ENCODE measurements around the gene DOCK2. TPM values are rescaled to one million over a fixed set of nuclear protein-coding genes. Genes with fewer than 3 reads are reported as not detected.

Gene DOCK2
- total RNA-seq, 1 experiment from 2014 or later = 0.26 TPM

DNA sequence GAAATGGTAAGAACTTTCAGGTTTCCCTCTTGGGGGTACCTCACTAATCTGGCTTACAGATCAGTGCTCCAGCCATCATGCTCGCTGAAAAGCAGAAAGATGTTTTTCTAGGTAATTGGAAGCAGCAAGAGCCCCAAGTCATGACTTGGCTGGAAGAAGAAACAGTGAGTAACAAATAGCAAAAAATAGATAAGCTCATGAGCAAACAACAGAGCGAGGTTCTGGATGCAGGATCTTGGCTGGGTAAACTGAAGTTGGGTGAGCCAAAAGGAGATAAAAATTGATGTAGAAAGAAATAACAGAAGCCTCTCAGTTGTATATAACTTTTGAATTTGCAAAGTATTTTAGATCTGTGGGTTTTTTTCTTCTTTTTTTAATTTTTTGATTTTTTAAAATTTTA is 233.1 kb downstream of the DOCK2 start:
- Histone ChIP-seq H3K36me3 (ENCODE audit: low read depth, low read length) (no peaks in the 10 kb centered on the region), H3K4me3 (ENCODE audit: low read length) (no peak overlapping the region), H4K20me1 (ENCODE audit: low read length) (no peaks in the 10 kb centered on the region), H3K9me3 (ENCODE audit: low read length) (no peaks in the 10 kb centered on the region), H3K27me3 (ENCODE audit: low read length) (no peaks in the 10 kb centered on the region), H3K27ac (ENCODE audit: low read length) (no peak overlapping the region), H3K9me2 (replicated peaks; ENCODE audit: low read length) (no peaks in the 10 kb centered on the region), H3K79me2 (ENCODE audit: low read length) (no peaks in the 10 kb centered on the region), H3K9ac (ENCODE audit: low read length) (no peak overlapping the region), H2AFZ (ENCODE audit: low read length) (no peak overlapping the region), H3K4me1 (ENCODE audit: insufficient read depth, low read length) (no peaks in the 10 kb centered on the region), H3K4me2 (ENCODE audit: low read length) (no peak overlapping the region), H3F3A (ENCODE audit: low read length, unreplicated experiment) (no peaks in the 10 kb centered on the region)
- intact Hi-C loops (cut with micrococcal nuclease) = no loop called here
- TF ChIP-seq EZH2phosphoT487 (IDR thresholded peaks at IDR 0.05; ENCODE audit: borderline replicate concordance, low read length) (no peak), EZH2 (IDR thresholded peaks at IDR 0.05; ENCODE audit: low read length, unreplicated experiment) (no peak)
- TF ChIP-seq, protein P1, sequence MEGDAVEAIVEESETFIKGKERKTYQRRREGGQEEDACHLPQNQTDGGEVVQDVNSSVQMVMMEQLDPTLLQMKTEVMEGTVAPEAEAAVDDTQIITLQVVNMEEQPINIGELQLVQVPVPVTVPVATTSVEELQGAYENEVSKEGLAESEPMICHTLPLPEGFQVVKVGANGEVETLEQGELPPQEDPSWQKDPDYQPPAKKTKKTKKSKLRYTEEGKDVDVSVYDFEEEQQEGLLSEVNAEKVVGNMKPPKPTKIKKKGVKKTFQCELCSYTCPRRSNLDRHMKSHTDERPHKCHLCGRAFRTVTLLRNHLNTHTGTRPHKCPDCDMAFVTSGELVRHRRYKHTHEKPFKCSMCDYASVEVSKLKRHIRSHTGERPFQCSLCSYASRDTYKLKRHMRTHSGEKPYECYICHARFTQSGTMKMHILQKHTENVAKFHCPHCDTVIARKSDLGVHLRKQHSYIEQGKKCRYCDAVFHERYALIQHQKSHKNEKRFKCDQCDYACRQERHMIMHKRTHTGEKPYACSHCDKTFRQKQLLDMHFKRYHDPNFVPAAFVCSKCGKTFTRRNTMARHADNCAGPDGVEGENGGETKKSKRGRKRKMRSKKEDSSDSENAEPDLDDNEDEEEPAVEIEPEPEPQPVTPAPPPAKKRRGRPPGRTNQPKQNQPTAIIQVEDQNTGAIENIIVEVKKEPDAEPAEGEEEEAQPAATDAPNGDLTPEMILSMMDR (conservative IDR thresholded peaks at IDR 0.05; ENCODE audit: low read depth, low read length) = no peak
- ChIA-PET POLR2A (ENCODE audit: unreplicated experiment) (no interaction called here), CTCF (no interaction called here)
- no peak for DNase-seq
- no TSS peak for BruUV-seq (replicated peaks)
- ATAC-seq = no peak

DNA sequence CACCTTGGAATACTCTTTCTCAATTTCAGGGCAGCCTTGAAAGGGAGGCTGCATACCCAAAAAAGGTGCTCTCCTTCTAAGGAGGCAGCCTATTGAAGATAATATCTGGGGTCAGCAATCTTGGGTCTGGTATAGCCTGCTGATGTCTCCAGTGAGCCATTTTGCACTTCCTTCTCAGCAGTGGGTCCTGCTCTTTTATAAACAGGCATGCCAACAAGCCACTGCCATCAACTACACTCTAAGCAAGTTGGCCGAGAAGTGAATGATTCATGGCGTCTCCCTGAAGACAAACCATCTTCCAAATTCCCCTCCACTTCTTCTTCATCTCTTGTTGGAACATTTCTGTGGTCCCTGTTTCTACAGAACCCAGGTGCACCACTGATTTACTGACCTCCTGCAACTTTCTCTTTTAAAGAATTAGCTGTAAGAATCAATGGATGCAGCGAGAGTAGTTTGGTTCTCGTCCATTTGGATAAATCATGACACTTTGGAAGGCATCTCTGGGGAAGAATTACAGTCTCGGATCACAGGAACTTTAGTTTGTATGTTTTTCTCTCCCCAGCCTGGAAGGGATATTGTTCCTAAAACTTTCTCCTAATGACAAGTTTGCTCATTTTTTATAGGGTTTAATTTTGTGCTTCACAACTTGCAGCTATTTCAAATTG is 234.9 kb downstream of the DOCK2 start:
- no peaks in the 10 kb centered on the region for H3K36me3 ChIP-seq (ENCODE audit: low read depth, low read length)
- H2AFZ ChIP-seq (ENCODE audit: low read length) = no peak overlapping the region
- DNase-seq (no peak), ATAC-seq (no peak)
- no peak overlapping the region for H3K4me3 ChIP-seq (ENCODE audit: low read length)
- H3F3A ChIP-seq (ENCODE audit: low read length, unreplicated experiment) = no peaks in the 10 kb centered on the region
- POLR2A ChIA-PET (ENCODE audit: unreplicated experiment) = no interaction called here
- no peaks in the 10 kb centered on the region for H3K27me3 ChIP-seq (ENCODE audit: low read length)
- no peaks in the 10 kb centered on the region for H3K9me2 ChIP-seq (replicated peaks; ENCODE audit: low read length)
- H3K4me1 ChIP-seq (ENCODE audit: insufficient read depth, low read length) = no peaks in the 10 kb centered on the region
- H3K27ac ChIP-seq (ENCODE audit: low read length) = no peak overlapping the region
- no peaks in the 10 kb centered on the region for H3K79me2 ChIP-seq (ENCODE audit: low read length)
- TF ChIP-seq, protein P1 (conservative IDR thresholded peaks at IDR 0.05; ENCODE audit: low read depth, low read length) = no peak
- TF ChIP-seq EZH2 (IDR thresholded peaks at IDR 0.05; ENCODE audit: low read length, unreplicated experiment) = no peak
- TF ChIP-seq EZH2phosphoT487 (IDR thresholded peaks at IDR 0.05; ENCODE audit: borderline replicate concordance, low read length) = no peak
- no peak overlapping the region for H3K4me2 ChIP-seq (ENCODE audit: low read length)
- no TSS peak for BruUV-seq (replicated peaks)
- no peak overlapping the region for H3K9ac ChIP-seq (ENCODE audit: low read length)
- no peaks in the 10 kb centered on the region for H3K9me3 ChIP-seq (ENCODE audit: low read length)
- H4K20me1 ChIP-seq (ENCODE audit: low read length) = no peaks in the 10 kb centered on the region
- CTCF ChIA-PET = no interaction called here
- intact Hi-C loops (cut with micrococcal nuclease) = no loop called here

DNA sequence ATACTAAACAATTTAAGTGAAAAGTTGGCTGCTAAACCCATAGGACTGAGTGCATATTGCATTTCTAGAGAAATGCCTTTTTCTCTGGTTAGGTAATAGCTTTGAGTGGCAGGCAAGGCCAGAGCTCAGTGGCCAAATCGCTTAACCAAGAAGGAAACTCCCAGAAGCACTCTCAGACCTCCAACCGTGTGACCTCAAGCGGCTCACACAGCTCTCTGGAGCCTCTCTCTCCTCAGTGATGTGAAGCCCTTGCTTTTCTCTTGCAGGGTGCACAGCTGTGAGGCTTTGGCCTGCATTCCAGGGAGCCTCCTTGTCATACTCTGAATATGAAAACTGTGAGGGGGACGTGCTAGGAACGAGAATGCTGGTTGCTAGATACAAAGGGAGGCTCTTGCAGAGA is 236.6 kb downstream of the DOCK2 start:
- ATAC-seq (no peak), DNase-seq (no peak)
- no peak overlapping the region for H3K4me3 ChIP-seq (ENCODE audit: low read length)
- no peak overlapping the region for H3K4me2 ChIP-seq (ENCODE audit: low read length)
- no peak overlapping the region for H2AFZ ChIP-seq (ENCODE audit: low read length)
- no peak overlapping the region for H3K9ac ChIP-seq (ENCODE audit: low read length)
- H3F3A ChIP-seq (ENCODE audit: low read length, unreplicated experiment) = no peaks in the 10 kb centered on the region
- BruUV-seq (replicated peaks) = no TSS peak
- no peak overlapping the region for H3K27ac ChIP-seq (ENCODE audit: low read length)
- H3K9me3 ChIP-seq (ENCODE audit: low read length) = no peaks in the 10 kb centered on the region
- H4K20me1 ChIP-seq (ENCODE audit: low read length) = no peaks in the 10 kb centered on the region
- TF ChIP-seq EZH2phosphoT487 (IDR thresholded peaks at IDR 0.05; ENCODE audit: borderline replicate concordance, low read length) = no peak
- CTCF ChIA-PET = interaction anchor here (0.7 kb wide), 1 partner anchor 1690 kb away, joined by 6 read pairs; no protein-coding TSS in a partner anchor
- no peaks in the 10 kb centered on the region for H3K27me3 ChIP-seq (ENCODE audit: low read length)
- H3K36me3 ChIP-seq (ENCODE audit: low read depth, low read length) = no peaks in the 10 kb centered on the region
- intact Hi-C loops (cut with micrococcal nuclease) = no loop called here
- H3K9me2 ChIP-seq (replicated peaks; ENCODE audit: low read length) = no peaks in the 10 kb centered on the region
- POLR2A ChIA-PET (ENCODE audit: unreplicated experiment) = no interaction called here
- H3K79me2 ChIP-seq (ENCODE audit: low read length) = no peaks in the 10 kb centered on the region
- no peaks in the 10 kb centered on the region for H3K4me1 ChIP-seq (ENCODE audit: insufficient read depth, low read length)

Data from PC-3 (cell line).